SK-N-MC (cell line): ENCODE data around the gene NKX1-1.

Experiments
- EZH2 ChIP-seq: fragments of 200-600 bp; sonication (generic); IDR thresholded peaks from one replicate; pipeline ENCODE4 v1.6.1; 2017; ENCODE audit warnings: antibody characterized with exemption
- FOXP2 ChIP-seq: optimal IDR thresholded peaks from 2 replicates; pipeline ENCODE3; 2011; ENCODE audit warnings: mild to moderate bottlenecking, moderate library complexity; ENCODE audit not compliant: insufficient read depth; ENCODE audit errors: extremely low read length, control extremely low read depth
- POLR2AphosphoS5 ChIP-seq: IDR thresholded peaks from 2 replicates; pipeline ENCODE4 v1.6.1; 2012; ENCODE audit warnings: mild to moderate bottlenecking, low read depth, low read length, borderline replicate concordance

DNA sequence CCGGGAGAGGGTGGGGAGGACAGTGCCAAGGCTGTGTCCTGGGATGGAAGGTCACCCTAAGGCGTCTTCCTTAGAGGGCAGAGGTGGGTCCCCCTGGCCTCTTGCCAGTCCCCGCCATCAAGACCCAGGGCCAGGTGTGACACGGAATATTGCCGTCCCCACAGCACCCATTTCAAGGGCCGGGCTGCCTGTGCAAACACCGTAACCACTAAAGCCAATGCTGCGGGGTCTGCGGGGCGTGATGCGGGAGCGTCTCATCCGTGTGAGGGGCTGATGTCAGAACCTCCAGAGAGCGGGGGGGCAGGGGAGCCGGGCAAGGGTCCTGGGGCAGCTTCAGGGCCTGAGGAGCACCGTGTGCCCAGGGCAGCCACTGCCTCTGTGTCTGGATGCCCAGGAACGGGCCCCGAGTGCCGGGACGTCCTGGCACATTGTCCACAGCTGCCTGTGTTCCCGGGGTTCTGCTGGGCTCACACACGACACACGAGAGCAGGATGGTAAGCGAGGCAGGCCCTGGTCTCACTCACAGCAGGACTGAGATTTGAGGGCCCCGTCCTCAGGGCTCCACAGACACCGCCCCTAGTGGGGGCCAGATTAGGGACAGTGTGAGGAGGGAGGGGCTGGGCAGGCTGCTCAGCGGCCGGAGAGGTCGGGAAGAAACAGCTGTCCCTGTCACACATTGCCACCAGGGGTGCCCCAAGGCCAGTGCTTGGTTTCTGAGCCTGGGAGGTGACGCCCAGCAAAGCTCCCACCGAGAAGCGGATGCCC lies 29.2 kb downstream of the NKX1-1 start:
- no peak for TF ChIP-seq EZH2
- no peak for TF ChIP-seq POLR2AphosphoS5
- TF ChIP-seq FOXP2, result no peak
